Measurements from ENCODE around the gene TMEM9.

- no peak for TF ChIP-seq CTCF (IDR thresholded peaks at IDR 0.05)
- no peak for TF ChIP-seq POLR2A (IDR thresholded peaks at IDR 0.05)
- no peak for TF ChIP-seq POLR2AphosphoS5 (IDR thresholded peaks at IDR 0.05)
- TF ChIP-seq EP300 (IDR thresholded peaks at IDR 0.05) = no peak
These were observed 60.3 kb downstream of the TMEM9 start for GRCh38 chr1:201093962-201094361.
